NCI-H2107 (cell line): ENCODE measurements around the gene ZNF566.
A peak's percentile ranks its signal among the peaks of the same experiment; 100 is the strongest.

Experiments
- DNase-seq: peaks from one replicate; lab custom pipeline; 2025; lab: John Stamatoyannopoulos, UW

The ZNF566 gene

DNA sequence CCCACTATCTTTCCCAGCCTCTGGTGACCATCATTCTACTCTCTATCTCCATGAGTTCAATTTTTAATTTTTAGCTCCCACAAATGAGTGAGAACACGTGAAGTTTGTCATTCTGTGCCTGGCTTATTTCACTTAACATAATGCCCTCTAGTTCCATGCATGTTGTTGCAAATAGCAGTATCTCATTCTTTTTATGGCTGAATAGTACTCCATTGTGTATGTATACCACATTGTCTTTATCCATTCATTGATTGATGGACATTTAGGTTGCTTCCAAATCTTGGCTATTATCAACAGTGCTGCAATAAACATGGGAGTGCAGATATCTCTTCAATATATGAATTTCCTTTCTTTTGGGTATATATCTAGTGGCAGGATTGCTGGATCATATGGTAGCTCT, 48.0 kb downstream of the ZNF566 start:
- DNase-seq, result no peak

DNA sequence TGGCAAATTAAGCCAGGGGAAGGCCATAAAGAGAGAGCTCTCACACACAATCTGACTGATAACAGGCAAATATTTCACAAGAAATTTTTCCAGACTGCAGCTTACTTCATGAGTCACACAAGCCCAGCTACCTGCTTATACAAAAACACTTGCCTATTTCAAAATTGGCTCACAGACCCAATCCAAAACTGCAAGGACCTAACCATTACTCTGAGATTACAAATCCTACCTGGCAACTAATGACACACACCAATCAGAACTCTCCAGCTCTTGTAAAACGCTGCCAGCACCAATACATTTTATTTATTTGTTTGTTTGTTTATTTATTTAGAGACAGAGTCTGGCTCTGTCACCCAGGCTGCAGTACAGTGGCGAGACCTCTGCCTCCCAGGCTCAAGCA, 52.8 kb downstream of the ZNF566 start:
- DNase-seq, result no peak

DNA sequence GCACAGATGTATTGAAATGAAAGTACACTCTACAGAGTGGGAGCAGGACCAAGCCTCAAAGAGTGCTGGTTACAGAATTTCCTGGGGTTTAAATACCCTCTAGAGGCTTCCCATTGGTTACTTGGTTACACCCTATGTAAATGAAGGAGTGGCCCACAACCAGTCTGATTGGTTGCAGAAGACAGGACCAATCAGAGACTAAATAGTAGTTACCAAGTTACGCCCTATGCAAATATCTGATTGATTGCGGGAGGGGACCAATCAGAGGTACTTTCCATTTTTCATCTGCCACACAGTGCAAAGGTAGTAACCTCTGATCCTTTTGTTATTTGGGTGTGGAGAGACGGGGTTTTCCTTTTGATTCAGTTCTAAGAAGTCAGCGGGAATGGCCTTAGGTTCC, 65.4 kb downstream of the ZNF566 start:
- DNase-seq, result no peak

DNA sequence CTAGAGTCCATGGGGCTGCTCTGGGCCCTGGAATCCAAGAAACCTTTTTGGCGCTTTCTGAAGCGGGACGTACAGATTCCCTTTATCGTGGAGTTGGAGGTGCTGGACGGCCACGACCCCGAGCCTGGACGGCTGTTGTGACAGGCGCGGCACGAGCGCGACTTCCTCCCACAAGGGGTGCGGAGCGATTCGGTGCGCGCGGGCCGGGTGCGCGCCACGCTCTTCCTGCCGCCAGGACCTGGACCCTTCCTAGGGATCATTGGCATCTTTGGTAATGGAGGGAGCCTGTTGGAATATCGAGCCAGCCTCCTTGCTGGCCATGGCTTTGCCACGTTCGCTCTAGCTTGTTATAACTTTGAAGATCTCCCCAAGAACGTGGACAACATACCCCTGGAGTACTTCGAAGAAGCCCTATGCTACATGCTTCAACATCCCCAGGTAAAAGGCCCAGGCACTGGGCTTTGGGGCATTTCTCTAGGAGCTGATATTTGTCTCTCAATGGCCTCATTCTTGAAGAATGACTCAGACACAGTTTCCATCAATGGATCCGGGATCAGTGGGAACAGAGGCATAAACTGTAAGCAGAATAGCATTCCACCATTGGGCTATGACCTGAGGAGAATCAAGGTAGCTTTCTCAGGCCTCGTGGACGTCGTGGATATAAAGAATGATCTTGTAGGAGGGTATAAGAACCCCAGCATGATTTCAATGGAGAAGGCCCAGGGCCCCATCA, 67.4 kb downstream of the ZNF566 start:
- DNase-seq, result no peak

DNA sequence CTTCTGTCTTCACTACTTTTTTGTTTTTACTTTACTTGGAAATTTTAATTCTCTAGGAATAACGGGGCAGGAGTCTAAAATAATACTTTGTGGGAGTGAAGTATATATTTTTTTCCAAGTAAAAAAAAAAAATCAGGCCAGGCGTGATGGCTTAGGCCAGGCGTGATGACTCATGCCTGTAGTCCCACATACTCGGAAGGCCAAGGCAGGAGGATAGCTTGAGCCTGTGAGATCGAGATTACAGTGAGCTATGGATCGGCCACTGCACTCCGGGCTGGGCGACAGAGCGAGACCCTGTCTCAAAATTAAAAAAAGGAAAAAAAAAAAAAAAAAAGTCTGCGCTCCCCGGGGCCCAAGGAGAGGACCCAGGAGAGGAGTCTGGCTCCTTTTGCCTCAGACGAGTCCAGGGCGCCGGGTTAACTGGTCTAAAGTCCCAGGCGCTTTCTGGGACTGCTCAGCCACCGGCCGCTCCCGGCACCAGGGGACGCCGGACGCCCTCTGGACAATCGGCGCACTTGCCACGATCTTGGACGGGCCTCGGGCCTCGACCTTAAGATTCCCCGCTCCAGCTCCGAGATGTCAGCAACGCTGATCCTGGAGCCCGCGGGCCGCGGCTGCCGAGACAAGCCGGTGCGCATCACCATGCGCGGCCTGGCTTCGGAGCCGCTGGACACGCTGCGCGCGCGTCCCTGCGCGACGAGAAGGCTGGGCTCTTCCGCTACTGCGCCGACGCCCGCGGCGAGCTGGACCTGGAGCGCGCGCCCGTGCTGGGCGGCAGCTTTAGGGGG, 68.2 kb downstream of the ZNF566 start:
- no peak for DNase-seq

DNA sequence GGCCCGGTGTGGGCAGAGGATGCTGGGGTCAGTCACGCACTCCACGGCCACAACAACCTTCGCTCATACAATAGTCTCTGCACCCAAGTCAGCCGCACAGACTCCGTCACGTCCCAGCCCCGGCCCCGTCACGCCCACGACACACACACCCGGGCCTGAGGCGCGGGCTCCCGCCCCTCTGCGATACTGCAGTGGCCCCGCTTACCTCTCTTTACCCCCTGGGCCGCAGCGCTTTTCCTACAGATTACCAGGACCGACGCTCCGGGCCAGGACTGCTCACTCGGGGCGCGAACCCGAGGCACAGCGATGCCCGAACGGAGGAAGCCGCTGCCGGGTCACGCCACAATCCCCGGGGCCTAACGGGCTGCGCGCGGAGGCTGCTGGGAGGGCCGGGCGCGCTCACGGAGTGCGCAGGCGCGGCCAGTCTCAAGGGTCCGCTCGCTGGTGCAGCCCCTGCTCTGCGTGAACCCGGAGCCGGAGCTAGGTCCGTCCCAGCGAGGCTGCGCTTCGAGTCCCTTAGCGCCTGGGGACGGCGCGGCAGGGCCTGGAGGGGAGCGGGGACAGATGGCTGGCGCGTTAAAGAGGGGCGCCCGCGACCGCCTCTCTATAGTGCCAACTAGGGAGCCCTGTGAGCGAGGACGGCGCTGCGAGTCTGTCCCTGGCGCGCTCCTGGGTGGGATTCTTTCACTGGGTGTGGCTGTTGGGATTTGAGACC, 70.9 kb downstream of the ZNF566 start, which contains the start of gene ZFP82:
Gene ZFP82, minus strand, starts transcription at position 358 of the 715 bp plus-strand sequence. CDS start 8,855 bp downstream, outside the sequence.
- DNase-seq, result peak; percentile 72

DNA sequence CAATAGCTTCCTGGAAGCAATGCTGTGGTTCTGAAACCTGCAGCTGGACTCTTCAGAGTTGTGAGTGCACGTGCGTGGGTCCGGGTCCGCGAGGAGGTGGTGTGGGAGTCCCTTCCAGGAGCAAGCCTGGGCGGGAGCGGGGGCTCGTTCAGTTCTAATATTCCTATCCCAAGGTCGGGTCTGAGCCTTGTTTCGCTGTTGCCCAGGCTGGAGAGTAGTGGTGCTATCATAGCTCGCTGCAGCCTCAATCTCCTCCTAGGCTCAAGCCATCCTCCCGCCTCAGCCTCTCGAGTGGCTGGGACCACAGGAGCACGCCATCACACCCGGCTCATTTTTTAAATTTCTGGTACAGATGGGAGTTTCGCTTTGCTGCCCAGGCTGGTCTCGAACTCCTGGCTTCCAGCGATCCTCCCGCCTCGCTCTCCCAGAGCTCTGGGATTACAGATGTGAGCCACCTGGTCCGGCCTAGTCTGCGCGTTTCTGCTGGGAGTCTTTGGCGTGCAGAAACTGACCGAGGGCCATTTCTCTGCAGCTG, 71.5 kb downstream of the ZNF566 start:
- no peak for DNase-seq

DNA sequence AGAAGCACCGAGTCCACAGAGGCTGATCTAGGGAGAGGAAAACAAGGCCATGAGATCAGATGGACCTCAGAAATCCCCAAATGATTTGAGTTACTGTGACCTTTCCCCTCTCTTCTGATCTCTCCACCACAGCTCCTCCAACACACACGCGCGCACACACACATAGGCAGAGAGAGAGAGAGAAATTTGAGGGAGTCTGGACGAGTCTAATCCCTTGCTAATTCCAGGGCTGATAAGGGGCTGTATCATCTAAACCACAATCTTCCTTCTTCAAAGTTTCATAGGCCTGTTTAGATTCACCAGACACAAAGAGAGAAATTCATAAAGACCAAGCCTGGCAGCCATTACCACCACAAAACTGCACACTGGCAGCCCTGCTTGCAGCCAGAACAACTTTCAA, 79.5 kb downstream of the ZNF566 start:
- no peak for DNase-seq

DNA sequence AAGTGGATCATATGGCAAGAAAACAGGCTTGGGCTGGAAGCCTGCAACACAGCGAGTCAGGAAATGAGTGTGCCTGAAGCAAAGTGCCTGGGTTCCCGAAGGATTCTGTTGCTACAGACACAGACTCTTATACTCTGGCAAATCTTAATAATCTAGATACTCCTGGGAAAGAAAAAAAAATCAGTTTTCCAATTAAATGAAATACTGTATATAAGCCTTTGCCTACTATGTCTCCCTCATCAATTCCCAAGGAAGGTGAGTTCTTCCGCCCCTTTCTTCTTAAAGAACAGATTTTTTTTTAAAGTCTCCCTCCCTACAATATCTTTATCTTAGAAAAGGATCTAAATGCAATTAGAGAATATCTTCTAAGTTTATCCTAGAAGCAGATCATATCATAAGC, 81.3 kb downstream of the ZNF566 start:
- DNase-seq, result no peak

DNA sequence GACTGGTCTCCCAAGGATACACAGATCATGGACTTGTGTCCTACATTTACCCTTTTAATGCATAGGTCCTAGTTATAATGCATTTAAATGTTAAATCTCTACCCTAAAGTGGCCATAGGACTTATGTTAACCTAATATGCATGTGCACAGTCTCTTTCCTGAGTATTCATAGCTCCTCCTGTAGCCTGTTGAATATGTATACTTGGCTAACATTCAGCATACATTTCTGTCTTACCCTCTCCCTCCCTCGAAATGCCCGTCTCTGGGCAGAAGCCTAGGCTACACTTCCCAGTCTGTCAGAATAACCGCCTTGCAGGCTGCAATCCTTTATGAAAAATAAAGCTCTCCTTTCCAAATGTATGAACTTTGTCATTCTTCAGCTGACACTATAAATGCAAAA, 84.9 kb downstream of the ZNF566 start:
- DNase-seq, result no peak

DNA sequence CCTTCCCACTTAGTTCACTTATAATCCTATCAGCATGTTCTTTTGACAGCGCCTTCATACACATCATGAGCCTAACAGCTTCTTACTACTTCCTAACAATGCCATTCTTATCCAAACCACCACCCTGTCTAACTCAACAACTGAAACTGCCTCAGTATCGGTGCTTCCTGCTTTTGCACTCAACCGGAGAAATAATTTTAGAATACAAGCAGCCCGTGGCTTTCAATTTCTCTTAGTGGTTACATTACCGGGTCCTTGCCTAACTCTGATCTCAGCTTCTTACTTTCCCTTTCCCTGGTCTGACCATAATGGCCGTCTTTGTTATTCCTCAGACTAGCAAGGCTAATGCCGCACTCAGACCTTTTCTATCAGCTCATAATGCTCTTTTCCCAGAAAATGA, 87.9 kb downstream of the ZNF566 start:
- DNase-seq, result no peak

DNA sequence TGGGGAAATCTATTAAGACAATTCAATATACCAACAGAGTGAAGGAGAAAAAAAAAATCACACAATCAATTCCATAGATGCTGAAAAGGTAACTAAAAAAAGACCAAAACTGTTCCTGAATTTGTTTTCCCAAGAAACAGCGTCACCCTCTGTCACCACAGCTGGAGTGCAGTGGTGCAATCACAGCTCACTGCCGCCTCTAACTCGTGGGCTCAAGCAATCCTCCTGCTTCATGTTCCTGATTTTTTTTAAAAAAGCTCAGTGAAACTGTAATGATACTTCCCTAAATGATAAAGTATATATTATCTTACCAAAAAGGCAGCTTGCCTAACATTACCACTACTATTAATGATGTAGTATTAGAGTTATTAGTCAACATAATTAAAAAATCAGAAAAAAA, 90.8 kb downstream of the ZNF566 start:
- no peak for DNase-seq
